Brain microvascular endothelial cell (primary cell): Measurements from ENCODE around the gene MAP3K6.
A peak's percentile ranks its signal among the peaks of the same experiment; 100 is the strongest.
"Not testable (repeated sequence)": the region's sequence is repeated elsewhere in the genome, so short reads cannot be mapped to it uniquely, and the experiment has no call there.

Source experiments
- DNase-seq: peaks from one replicate; pipeline ENCODE4 v3.0.0-alpha.2; 2020
- H3K27ac ChIP-seq: fragments of 250-450 bp; sonication (Bioruptor Pico); 2 replicates; pipeline ENCODE4 v1.5.1; 2020; ENCODE audit warnings: mild to moderate bottlenecking, moderate library complexity
- H3K27me3 ChIP-seq: fragments of 250-450 bp; sonication (Bioruptor Pico); replicated peaks from 2 replicates; pipeline ENCODE4 v1.5.1; 2020; ENCODE audit warnings: mild to moderate bottlenecking
- H3K36me3 ChIP-seq: fragments of 250-450 bp; sonication (Bioruptor Pico); replicated peaks from 2 replicates; pipeline ENCODE4 v1.5.1; 2020; ENCODE audit warnings: mild to moderate bottlenecking
- H3K4me3 ChIP-seq: 2 replicates; pipeline ENCODE4 v1.5.1; 2011; ENCODE audit warnings: low read depth, mild to moderate bottlenecking, control low read depth, low read length, moderate library complexity
- in situ Hi-C: cut with HindIII; loops from 2 replicates; pipeline ENCODE4 v1.10.0; 2017; ENCODE audit warnings: low sequenced_read_pairs, low pct_ligation_motif_present
- TF ChIP-seq, protein P1 (sequence below): IDR thresholded peaks from 2 replicates; pipeline ENCODE4 v1.5.1; 2011; ENCODE audit warnings: low read depth, mild to moderate bottlenecking, moderate library complexity, low read length, control low read depth, inconsistent platforms; ENCODE audit errors: missing control alignments

MAP3K6 gene

DNA sequence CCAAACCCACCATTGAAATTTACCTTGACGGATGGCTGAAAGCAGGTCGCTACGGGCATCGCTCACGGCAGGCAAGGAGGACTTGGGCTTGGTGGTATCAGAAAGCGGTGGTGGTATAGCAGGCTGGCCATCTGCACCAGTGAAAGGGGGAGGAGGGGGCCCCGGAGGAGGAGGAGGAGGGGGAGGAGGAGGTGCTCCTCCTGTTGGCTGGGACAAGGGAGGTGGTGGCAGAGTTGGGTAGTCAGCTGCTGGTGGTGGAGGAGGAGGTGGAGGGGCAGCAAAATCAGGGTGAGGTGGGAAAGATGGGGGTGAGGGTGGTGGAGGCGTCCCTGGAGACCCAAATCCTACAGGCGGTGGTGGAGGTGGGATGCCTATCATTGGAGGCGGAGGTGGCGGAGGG is 42.9 kb upstream of the MAP3K6 start:
- DNase-seq = no peak
- TF ChIP-seq, protein P1, sequence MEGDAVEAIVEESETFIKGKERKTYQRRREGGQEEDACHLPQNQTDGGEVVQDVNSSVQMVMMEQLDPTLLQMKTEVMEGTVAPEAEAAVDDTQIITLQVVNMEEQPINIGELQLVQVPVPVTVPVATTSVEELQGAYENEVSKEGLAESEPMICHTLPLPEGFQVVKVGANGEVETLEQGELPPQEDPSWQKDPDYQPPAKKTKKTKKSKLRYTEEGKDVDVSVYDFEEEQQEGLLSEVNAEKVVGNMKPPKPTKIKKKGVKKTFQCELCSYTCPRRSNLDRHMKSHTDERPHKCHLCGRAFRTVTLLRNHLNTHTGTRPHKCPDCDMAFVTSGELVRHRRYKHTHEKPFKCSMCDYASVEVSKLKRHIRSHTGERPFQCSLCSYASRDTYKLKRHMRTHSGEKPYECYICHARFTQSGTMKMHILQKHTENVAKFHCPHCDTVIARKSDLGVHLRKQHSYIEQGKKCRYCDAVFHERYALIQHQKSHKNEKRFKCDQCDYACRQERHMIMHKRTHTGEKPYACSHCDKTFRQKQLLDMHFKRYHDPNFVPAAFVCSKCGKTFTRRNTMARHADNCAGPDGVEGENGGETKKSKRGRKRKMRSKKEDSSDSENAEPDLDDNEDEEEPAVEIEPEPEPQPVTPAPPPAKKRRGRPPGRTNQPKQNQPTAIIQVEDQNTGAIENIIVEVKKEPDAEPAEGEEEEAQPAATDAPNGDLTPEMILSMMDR = no peak
- in situ Hi-C loops = loop anchor here (25.0 kb wide), 1 partner anchor 153 kb away; no protein-coding TSS in a partner anchor
- no peak overlapping the region for H3K4me3 ChIP-seq
- peaks cover 65% of the 10 kb centered on the region for H3K36me3 ChIP-seq
- no peaks in the 10 kb centered on the region for H3K27me3 ChIP-seq
- H3K27ac ChIP-seq = no peak overlapping the region

DNA sequence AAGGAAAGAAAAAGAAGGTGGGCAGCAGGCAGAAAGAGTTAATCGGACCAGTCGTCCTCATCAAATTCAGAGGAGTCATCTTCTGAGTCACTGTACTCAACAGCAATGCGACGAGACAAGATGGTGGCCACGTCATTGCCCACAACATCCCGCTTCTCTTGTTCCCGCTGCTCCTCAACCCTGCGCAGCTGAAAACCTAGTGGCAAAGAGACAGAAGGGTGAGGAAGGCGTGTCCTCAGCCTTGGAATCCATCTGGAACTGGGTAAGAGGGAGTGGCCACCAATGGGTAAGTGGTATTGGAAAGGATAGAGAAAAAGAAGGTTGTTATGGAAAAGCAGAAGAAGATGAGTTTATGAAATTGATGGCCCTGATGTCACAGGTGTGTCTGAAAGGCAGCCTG is 41.4 kb upstream of the MAP3K6 start:
- Histone ChIP-seq H3K36me3 (peaks cover 49% of the 10 kb centered on the region), H3K27ac (no peak overlapping the region), H3K4me3 (no peak overlapping the region), H3K27me3 (no peaks in the 10 kb centered on the region)
- TF ChIP-seq, protein P1 = no peak
- in situ Hi-C loops = loop anchor here (25.0 kb wide), 1 partner anchor 154 kb away; no protein-coding TSS in a partner anchor
- DNase-seq = no peak

DNA sequence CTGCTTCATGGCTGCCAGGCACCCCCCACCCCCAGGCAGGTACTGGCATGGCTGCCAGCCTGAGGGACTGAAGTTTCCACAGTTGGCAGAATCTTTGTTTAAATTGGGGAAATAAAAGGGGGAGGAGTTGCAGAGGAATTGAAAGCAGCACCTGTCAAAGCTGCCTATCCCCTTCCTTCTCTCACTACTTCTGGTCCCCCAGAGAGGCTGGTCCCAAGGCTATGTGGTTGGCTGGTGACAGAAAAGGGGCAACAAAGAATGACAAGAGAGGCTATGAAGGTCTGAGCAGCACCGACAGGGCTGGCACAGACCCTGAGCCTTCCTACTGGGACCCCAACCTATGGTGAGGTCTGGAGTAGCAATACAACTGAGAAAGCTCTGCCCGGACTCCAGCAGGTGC is 40.0 kb upstream of the MAP3K6 start:
- not testable (repeated sequence) for H3K4me3 ChIP-seq, H3K27ac ChIP-seq, DNase-seq, H3K27me3 ChIP-seq
- peaks cover 37% of the 10 kb centered on the region for H3K36me3 ChIP-seq
- in situ Hi-C loops = loop anchor here (25.0 kb wide), 1 partner anchor 156 kb away; no protein-coding TSS in a partner anchor

DNA sequence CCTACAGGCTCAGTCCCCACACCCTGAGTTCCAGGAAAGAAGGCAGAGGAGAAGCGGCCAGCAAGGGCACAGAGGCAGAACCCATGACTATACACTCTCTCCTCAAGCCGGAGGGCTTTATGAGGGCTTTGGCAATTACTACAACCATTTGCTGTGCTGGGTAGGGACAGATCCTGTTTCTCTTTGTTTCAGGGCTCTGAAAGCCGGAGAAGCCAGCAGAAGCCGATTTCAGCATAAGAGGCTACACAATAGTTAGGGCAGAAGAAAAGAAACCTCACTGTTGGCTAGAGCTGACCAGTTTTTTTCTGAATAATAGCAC is 39.6 kb upstream of the MAP3K6 start:
- TF ChIP-seq, protein P1 = no peak
- Histone ChIP-seq H3K36me3 (peaks cover 33% of the 10 kb centered on the region), H3K4me3 (no peak overlapping the region), H3K27me3 (no peaks in the 10 kb centered on the region), H3K27ac (no peak overlapping the region)
- no peak for DNase-seq
- in situ Hi-C loops = loop anchor here (25.0 kb wide), 1 partner anchor 156 kb away; no protein-coding TSS in a partner anchor

DNA sequence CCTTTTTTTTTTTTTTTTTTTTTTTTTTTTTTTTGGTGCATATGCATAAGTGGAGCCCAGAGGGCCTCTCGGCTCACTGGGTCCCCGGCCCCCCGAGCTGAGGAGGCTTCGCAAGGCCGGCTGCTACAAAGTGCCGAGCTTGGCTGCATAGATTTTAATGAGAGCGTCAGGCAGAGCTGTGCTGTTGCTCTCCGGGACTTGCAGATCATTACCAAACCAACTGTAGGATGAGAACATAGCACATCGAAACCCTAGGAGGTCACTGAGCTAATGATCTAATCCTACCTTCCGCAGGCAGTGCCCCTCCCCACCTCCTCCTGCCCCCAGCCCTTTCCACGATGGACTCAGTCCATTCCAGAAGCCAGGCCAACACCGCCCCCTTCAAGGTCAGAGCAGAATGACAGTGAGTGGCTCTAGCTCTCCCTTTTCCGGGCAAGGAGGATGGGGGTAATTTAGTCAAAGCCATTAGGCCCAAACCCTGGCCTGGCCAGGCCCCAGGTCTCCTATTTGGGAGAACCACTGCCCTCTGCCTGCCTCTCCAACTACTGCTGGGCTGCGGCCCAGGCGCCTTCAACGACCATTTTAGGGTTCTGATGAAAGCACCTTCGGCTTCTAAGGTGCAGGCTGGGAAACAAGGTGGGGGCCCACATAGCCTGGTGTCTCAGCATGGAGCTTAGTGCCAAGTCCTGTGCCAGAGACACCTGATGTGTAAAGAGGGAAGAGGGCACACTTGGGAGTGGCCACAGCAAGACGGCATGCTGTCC is 39.0 kb upstream of the MAP3K6 start:
- peaks cover 29% of the 10 kb centered on the region for H3K36me3 ChIP-seq
- not testable (repeated sequence) for H3K27me3 ChIP-seq, H3K27ac ChIP-seq

DNA sequence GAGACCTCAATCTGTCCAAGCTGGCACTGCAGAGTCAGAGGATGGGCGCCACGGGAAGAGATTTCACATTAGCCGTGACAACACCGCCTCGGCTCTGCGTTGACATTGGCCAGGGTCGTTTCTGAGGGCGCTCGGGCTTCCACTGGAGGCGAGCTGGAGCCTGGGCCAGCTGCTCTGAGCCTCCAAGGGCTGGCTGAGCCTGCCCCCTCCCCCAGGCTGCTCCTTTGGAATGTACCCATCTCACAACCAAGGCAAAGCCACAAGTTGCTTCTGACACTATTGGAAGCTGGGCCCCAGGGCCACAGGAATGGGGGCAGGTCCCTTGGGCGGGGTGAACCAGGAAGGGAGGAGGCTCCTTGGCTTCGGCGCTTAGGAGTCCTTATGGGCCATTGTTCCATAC is 38.3 kb upstream of the MAP3K6 start:
- Histone ChIP-seq H3K27me3 (no peaks in the 10 kb centered on the region), H3K4me3 (no peak overlapping the region), H3K27ac (no peak overlapping the region), H3K36me3 (peaks cover 22% of the 10 kb centered on the region)
- DNase-seq = peak; percentile 42
- in situ Hi-C loops = loop anchor here (25.0 kb wide), 1 partner anchor 157 kb away; no protein-coding TSS in a partner anchor
- TF ChIP-seq, protein P1 = peak; percentile 15

More for the DNA sequence above, 39.0 kb upstream of the MAP3K6 start:
- H3K4me3 ChIP-seq, DNase-seq: not testable (repeated sequence)
- in situ Hi-C loops = loop anchor here (25.0 kb wide), 1 partner anchor 157 kb away; no protein-coding TSS in a partner anchor
